ENCODE data around the gene TBX18. TPM values are rescaled to one million over a fixed set of nuclear protein-coding genes. Genes with fewer than 3 reads are reported as not detected.

TBX18 gene
- total RNA-seq, 4 donors from 2014 or later, result under 0.01 to 19.9 (median 4.3) TPM

DNA sequence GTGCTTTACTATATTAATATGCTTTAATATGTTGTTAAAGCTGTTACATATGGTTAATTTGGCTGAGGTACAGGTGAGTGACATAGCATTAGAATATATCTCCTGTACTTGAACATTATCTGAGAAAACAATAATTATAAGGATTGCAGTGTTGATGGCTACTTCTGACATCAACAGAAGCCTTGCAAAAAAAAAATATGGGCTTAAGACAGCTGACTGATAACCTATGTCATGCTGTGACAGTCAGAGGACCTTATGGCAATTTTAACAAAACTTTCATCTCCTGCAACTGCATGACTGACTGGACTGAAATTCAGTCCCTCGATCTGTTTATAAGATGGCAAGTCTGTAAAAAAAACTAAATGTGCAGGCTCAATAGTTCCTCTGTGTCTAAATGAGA is 27.5 kb upstream of the TBX18 start:
- Histone ChIP-seq H3K27ac (no peak overlapping the region), H3K36me3 (no peaks in the 10 kb centered on the region), H3K27me3 (no peaks in the 10 kb centered on the region), H3K4me3 (no peak overlapping the region), H3K4me1 (no peaks in the 10 kb centered on the region), H3K9me3 (no peaks in the 10 kb centered on the region)
- intact Hi-C loops (cut with DNase I; ENCODE audit: low total_unique reads), result no loop called here
- TF ChIP-seq, protein P1, sequence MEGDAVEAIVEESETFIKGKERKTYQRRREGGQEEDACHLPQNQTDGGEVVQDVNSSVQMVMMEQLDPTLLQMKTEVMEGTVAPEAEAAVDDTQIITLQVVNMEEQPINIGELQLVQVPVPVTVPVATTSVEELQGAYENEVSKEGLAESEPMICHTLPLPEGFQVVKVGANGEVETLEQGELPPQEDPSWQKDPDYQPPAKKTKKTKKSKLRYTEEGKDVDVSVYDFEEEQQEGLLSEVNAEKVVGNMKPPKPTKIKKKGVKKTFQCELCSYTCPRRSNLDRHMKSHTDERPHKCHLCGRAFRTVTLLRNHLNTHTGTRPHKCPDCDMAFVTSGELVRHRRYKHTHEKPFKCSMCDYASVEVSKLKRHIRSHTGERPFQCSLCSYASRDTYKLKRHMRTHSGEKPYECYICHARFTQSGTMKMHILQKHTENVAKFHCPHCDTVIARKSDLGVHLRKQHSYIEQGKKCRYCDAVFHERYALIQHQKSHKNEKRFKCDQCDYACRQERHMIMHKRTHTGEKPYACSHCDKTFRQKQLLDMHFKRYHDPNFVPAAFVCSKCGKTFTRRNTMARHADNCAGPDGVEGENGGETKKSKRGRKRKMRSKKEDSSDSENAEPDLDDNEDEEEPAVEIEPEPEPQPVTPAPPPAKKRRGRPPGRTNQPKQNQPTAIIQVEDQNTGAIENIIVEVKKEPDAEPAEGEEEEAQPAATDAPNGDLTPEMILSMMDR (IDR thresholded peaks at IDR 0.05), result no peak
- TF ChIP-seq POLR2A (IDR thresholded peaks at IDR 0.05), result no peak
- DNase-seq, result no peak

DNA sequence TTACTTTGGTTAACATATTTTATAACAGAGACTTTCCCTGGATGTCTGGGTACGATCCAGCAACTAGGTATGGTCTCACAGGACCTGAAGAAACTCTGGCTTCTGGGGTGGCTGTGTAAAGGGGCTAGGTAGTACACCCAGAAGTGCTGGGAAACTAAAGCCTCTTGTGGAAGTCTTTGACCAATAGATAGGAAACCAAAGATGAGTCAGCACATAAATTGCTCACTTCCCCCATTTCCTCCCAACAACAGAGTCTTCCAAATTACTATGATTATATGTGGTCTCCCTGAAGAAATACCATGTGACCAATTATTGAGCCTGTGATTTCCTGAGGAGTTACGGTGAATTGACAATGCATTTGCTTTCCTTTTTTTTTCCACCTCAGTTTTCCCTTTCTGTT is 26.8 kb upstream of the TBX18 start:
- H3K4me3 ChIP-seq, result no peak overlapping the region
- H3K9me3 ChIP-seq, result no peaks in the 10 kb centered on the region
- H3K4me1 ChIP-seq, result no peaks in the 10 kb centered on the region
- no peaks in the 10 kb centered on the region for H3K36me3 ChIP-seq
- H3K27me3 ChIP-seq, result no peaks in the 10 kb centered on the region
- H3K27ac ChIP-seq, result no peak overlapping the region
- TF ChIP-seq POLR2A (IDR thresholded peaks at IDR 0.05), result no peak
- TF ChIP-seq, protein P1 (IDR thresholded peaks at IDR 0.05), result no peak
- DNase-seq, result no peak
- intact Hi-C loops (cut with DNase I; ENCODE audit: low total_unique reads), result no loop called here

DNA sequence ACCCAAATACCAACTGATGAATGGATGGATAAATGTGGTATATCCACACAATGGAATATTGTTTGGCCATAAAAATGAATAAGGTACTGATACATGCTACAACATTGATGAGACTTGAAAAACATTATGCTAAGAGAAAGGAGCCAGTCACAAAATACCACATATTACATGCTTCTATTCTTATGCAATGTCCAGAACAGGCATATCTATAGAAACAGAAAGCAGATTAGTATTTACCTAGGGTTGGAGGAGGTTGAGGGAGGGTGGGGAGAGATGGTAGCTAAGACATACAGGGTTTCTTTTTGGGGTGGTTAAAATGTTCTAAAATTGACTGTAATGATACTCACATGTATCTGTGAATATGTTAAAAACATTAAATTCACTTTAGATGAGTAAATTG is 24.8 kb upstream of the TBX18 start:
- TF ChIP-seq, protein P1 (IDR thresholded peaks at IDR 0.05), result no peak
- Histone ChIP-seq H3K27me3 (no peaks in the 10 kb centered on the region), H3K27ac (no peak overlapping the region), H3K4me3 (no peak overlapping the region), H3K4me1 (no peaks in the 10 kb centered on the region), H3K9me3 (no peaks in the 10 kb centered on the region), H3K36me3 (no peaks in the 10 kb centered on the region)
- intact Hi-C loops (cut with DNase I; ENCODE audit: low total_unique reads), result no loop called here
- DNase-seq, result no peak

DNA sequence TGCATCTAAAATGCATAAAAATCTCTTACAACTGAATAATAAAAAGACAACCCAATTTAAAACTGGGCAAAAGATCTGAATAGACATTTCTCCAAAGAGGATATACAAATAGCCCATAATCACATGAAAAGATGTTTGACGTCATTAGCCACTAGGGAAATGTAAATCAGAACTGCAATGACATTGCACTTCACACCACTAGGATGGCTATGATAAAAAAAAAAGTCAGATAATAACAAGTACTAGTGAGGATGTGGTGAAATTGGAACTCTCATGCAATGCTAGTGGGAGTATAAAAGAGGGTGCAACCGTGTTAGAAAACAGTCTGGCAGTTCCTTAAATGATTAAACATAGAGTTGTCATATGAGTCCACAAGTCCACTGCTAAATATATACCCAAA is 24.3 kb upstream of the TBX18 start:
- DNase-seq, result no peak
- Histone ChIP-seq H3K27me3 (no peaks in the 10 kb centered on the region), H3K36me3 (no peaks in the 10 kb centered on the region), H3K4me3 (no peak overlapping the region), H3K27ac (no peak overlapping the region), H3K4me1 (no peaks in the 10 kb centered on the region), H3K9me3 (no peaks in the 10 kb centered on the region)
- intact Hi-C loops (cut with DNase I; ENCODE audit: low total_unique reads), result no loop called here
- no peak for TF ChIP-seq POLR2A (IDR thresholded peaks at IDR 0.05)
- TF ChIP-seq, protein P1 (IDR thresholded peaks at IDR 0.05), result no peak

DNA sequence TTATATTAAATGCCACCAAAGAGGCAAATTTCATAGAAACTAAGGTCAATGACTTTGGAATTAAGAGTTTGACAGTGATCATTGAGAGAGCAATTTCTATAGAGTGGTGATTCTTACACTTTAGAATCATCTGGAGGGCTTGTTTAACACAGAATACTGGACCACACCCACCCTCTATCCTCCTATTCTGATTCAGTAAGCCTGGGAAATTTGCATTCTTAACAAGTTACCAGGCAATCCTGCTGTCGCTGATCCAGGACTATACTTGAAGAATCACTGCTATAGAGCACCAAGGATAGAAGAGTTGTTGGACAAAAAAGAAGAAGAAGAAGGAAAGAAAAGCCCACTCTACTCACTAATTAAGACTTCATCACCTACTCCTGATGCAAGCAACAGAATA is 21.3 kb upstream of the TBX18 start:
- Histone ChIP-seq H3K36me3 (no peaks in the 10 kb centered on the region), H3K4me1 (no peaks in the 10 kb centered on the region), H3K9me3 (no peaks in the 10 kb centered on the region), H3K27ac (no peak overlapping the region), H3K27me3 (no peaks in the 10 kb centered on the region), H3K4me3 (no peak overlapping the region)
- intact Hi-C loops (cut with DNase I; ENCODE audit: low total_unique reads), result no loop called here
- DNase-seq, result no peak
- TF ChIP-seq, protein P1 (IDR thresholded peaks at IDR 0.05), result no peak
- no peak for TF ChIP-seq POLR2A (IDR thresholded peaks at IDR 0.05)

All from uterus (tissue), 4 donors.